K562 (cell line): ENCODE data around the gene ALDH18A1. TPM values are rescaled to one million over a fixed set of nuclear protein-coding genes. Genes with fewer than 3 reads are reported as not detected.
A peak's percentile ranks its signal among the peaks of the same experiment; 100 is the strongest.

Experiments used
- ATAC-seq: fragments of 200-7000 bp; cut with Tn5 transposase; 3 replicates; pipeline ENCODE4 v1.9.1; 2020; ENCODE audit warnings: moderate library complexity
- BruUV-seq: library from RNA; stranded (reverse); fragments of 400-500 nt; replicated peaks from 2 replicates; lab custom pipeline; 2021; lab: Mats Ljungman, UMichigan
- CTCF ChIA-PET: fragments of 300-600 bp; formaldehyde crosslinking; extraction: SDS; loops from one replicate; lab custom pipeline; 2021; ENCODE audit warnings: low intra/inter-chr PET ratio; lab: Yijun Ruan, JAX
- POLR2A ChIA-PET: fragments of 300-600, 350-650 bp; sonication (Branson Sonifier 250); formaldehyde crosslinking; extraction: SDS; loops from one replicate; lab custom pipeline; 2021; ENCODE audit warnings: antibody characterized with exemption, inconsistent platforms; lab: Yijun Ruan, JAX
- DNase-seq, 4 experiments: peaks; one replicate each; pipeline versions ENCODE4 v3.0.0 to v3.0.0-alpha.2; 2011 to 2018; ENCODE audit warnings: low spot score in 3 of 4, mixed read lengths in 3 of 4; ENCODE audit errors: extremely low read depth in 1 of 4
- FAIRE-seq: peaks from 2 replicates; lab custom pipeline; 2011; peaks lifted over from hg19 to GRCh38; lab: Jason Lieb, UNC
- H2AFZ ChIP-seq: 2 replicates; pipeline ENCODE4 v1.6.0; 2011; ENCODE audit warnings: low read depth, low read length, control low read depth, inconsistent platforms
- H3K27ac ChIP-seq: fragments of 200-600 bp; 3 replicates; pipeline ENCODE4 v1.8.0; 2011; ENCODE audit warnings: low read depth, mild to moderate bottlenecking, control low read depth, inconsistent platforms, low read length, moderate library complexity, mixed read lengths; ENCODE audit errors: extremely low read depth
- H3K27me3 ChIP-seq, 2 experiments: fragments of 300-600 bp in 1 of 2; 2 replicates in 1 of 2; 3 replicates in 1 of 2; pipeline versions ENCODE4 v1.6.0 to v1.8.0; 2011; ENCODE audit warnings: inconsistent platforms in 2 of 2, low read length in 2 of 2, mild to moderate bottlenecking in 1 of 2, mixed read lengths in 1 of 2, moderate library complexity in 1 of 2; ENCODE audit not compliant: control insufficient read depth in 2 of 2, insufficient read depth in 2 of 2
- H3K36me3 ChIP-seq: fragments of 300-600 bp; 3 replicates; pipeline ENCODE4 v1.8.0; 2011; ENCODE audit warnings: mild to moderate bottlenecking, low read length, inconsistent platforms; ENCODE audit not compliant: control insufficient read depth, insufficient read depth
- H3K4me1 ChIP-seq, 2 experiments: fragments of 200-600 bp in 1 of 2; replicated peaks in 1 of 2; 2 replicates in 1 of 2; 3 replicates in 1 of 2; pipeline versions ENCODE4 v1.5.1 to v1.8.0; 2011; ENCODE audit warnings: inconsistent platforms in 2 of 2, low read length in 2 of 2, mild to moderate bottlenecking in 1 of 2, mixed read lengths in 1 of 2, moderate library complexity in 1 of 2; ENCODE audit not compliant: control insufficient read depth in 2 of 2, insufficient read depth in 2 of 2
- H3K4me2 ChIP-seq: 2 replicates; pipeline ENCODE4 v1.6.1; 2011; ENCODE audit warnings: low read length, control low read depth, inconsistent platforms, mixed read lengths; ENCODE audit not compliant: insufficient read depth
- H3K4me3 ChIP-seq: fragments of 200-600 bp; sonication (generic), shearing (Covaris generic); 2 replicates; pipeline ENCODE4 v1.5.1; 2016; ENCODE audit warnings: control low read depth, inconsistent platforms
- H3K79me2 ChIP-seq: fragments of 200-600 bp; 3 replicates; pipeline ENCODE4 v1.8.0; 2011; ENCODE audit warnings: low read length, inconsistent platforms; ENCODE audit not compliant: control insufficient read depth, insufficient read depth
- H3K9ac ChIP-seq, 2 experiments: 2 replicates each; pipeline versions ENCODE4 v1.6.0 to v1.6.1; 2011; ENCODE audit warnings: low read depth in 2 of 2, low read length in 2 of 2, control low read depth in 1 of 2, inconsistent platforms in 1 of 2, mild to moderate bottlenecking in 1 of 2, mixed read lengths in 1 of 2; ENCODE audit not compliant: insufficient read depth in 1 of 2
- H3K9me1 ChIP-seq: one replicate; pipeline ENCODE4 v1.6.0; 2011; ENCODE audit warnings: inconsistent platforms, mild to moderate bottlenecking, low read length, moderate library complexity; ENCODE audit not compliant: control insufficient read depth, insufficient read depth
- H3K9me3 ChIP-seq: replicated peaks from 2 replicates; pipeline ENCODE4 v1.5.1; 2011; ENCODE audit warnings: low read depth, low read length, inconsistent platforms; ENCODE audit not compliant: control insufficient read depth, insufficient read depth
- H4K20me1 ChIP-seq: replicated peaks from 2 replicates; pipeline ENCODE4 v1.6.1; 2011; ENCODE audit warnings: low read length, inconsistent platforms, mixed read lengths; ENCODE audit not compliant: control insufficient read depth, insufficient read depth
- E2F4 ChIP-seq: sonication (generic); formaldehyde crosslinking; IDR thresholded peaks from 2 replicates; pipeline ENCODE4 v1.8.0; 2022; ENCODE audit warnings: mild to moderate bottlenecking, low read depth, missing genetic modification reagents
- NR4A1 ChIP-seq, 2 experiments: fragments of 250-450 bp in 1 of 2; fragments of 450-650 bp in 1 of 2; sonication (Bioruptor Pico) in 1 of 2; IDR thresholded peaks; 2 replicates each; pipeline versions ENCODE4 v1.4.0 to v1.6.1; 2016 to 2020; ENCODE audit warnings: mild to moderate bottlenecking in 2 of 2, missing compliant biosample characterization in 1 of 2, missing genetic modification characterization in 1 of 2, moderate library complexity in 1 of 2
- ZBTB49 ChIP-seq: sonication (generic); formaldehyde crosslinking; IDR thresholded peaks from 2 replicates; pipeline ENCODE4 v1.8.0; 2022; ENCODE audit warnings: missing genetic modification reagents, mild to moderate bottlenecking, borderline replicate concordance
- ZNF512 ChIP-seq: IDR thresholded peaks from 2 replicates; pipeline ENCODE4 v1.6.1; 2016; ENCODE audit warnings: missing genetic modification characterization, missing compliant biosample characterization
- ZNF740 ChIP-seq, 3 experiments: fragments of 200-800 bp in 1 of 3; sonication (Bioruptor generic) in 1 of 3; sonication (generic) in 1 of 3; formaldehyde crosslinking in 1 of 3; IDR thresholded peaks; 2 replicates each; pipeline versions ENCODE4 v1.6.1 to v1.8.0; 2016 to 2022; ENCODE audit warnings: mild to moderate bottlenecking in 2 of 3, missing compliant biosample characterization in 2 of 3, missing genetic modification characterization in 2 of 3, missing genetic modification reagents in 1 of 3
- WGBS: fragments of 100-300 bp; shearing (Covaris generic); methylation state at CpG from one replicate; pipeline ENCODE4 v1.1.6; 2016; ENCODE audit warnings: low coverage, mixed read lengths; ENCODE audit not compliant: insufficient coverage; ENCODE audit errors: missing lambda C conversion rate; 5-methylcytosine and 5-hydroxymethylcytosine counted together
- in situ Hi-C: fragments of 300-500 bp; cut with MboI; formaldehyde crosslinking; loops from 4 replicates; pipeline ENCODE4 v1.15.0; 2018; ENCODE audit warnings: inconsistent platforms, mixed read lengths
- intact Hi-C: fragments of 100-400 bp; cut with micrococcal nuclease; formaldehyde crosslinking; loops from 2 replicates; pipeline ENCODE4 v1.14.2; 2022
- polyA plus RNA-seq, 8 experiments: library from polyadenylated mRNA; depleted of rRNA in 4 of 8; stranded (reverse) in 5 of 8; unstranded in 3 of 8; fragments of >200 nt; fragmentation: Nextera tagmentation in 2 of 8; fragmentation: Illumina TruSeq in 1 of 8; extraction: Ambion mirVana in 2 of 8; extraction: Trizol in 1 of 8; gene quantifications; 2 replicates each; pipeline versions ENCODE4 v1.2.1 to v1.2.3, GENCODE V29; 2011 to 2014; ENCODE audit warnings: inconsistent platforms in 1 of 8, missing spikeins in 1 of 8
- total RNA-seq, 7 experiments: library from RNA; depleted of rRNA in 6 of 7; stranded (reverse); fragments of >200 nt in 6 of 7; fragmentation: Illumina TruSeq in 2 of 7; extraction: Trizol in 2 of 7; gene quantifications; 2 replicates each; pipeline versions ENCODE4 v1.2.1 to v1.2.3, GENCODE V29; 2011 to 2021; ENCODE audit warnings: low replicate concordance in 1 of 7

The ALDH18A1 gene
- total and polyA plus RNA-seq, 9 of the 15 experiments (the other 6 are each of a cell fraction or from before 2014, with no cell fraction given): 12.0 to 83.3 (median 43.8) TPM

- TF ChIP-seq ZBTB49 (CRISPR knock-in tag): no peak
- TF ChIP-seq E2F4 (CRISPR knock-in tag): no peak
- no peak for TF ChIP-seq NR4A1 (CRISPR knock-in tag; IDR thresholded peaks at IDR 0.05)
- TF ChIP-seq NR4A1 (tag; IDR thresholded peaks at IDR 0.05): no peak
These were observed 56.4 kb downstream of the ALDH18A1 start (continued) for GRCh38 chr10:95600158-95600557.

- ChIA-PET POLR2A (interaction anchor here (0.9 kb wide), 1 partner anchor 223 kb away, joined by 3 read pairs; no protein-coding TSS in a partner anchor), CTCF (no interaction called here)
- in situ Hi-C loops: no loop called here
- no CpG with 5 or more reads among the region's 1 CpG for WGBS
- Histone ChIP-seq H3K36me3 (no peaks in the 10 kb centered on the region), H2AFZ (no peak overlapping the region), H3K4me3 (no peak overlapping the region), H3K4me1 (no peaks in the 10 kb centered on the region), H3K4me2 (no peak overlapping the region), H3K79me2 (no peaks in the 10 kb centered on the region), H3K27me3 (no peaks in the 10 kb centered on the region), H3K9me1 (no peaks in the 10 kb centered on the region), H4K20me1 (no peaks in the 10 kb centered on the region), H3K27ac (no peak overlapping the region), H3K9me3 (no peaks in the 10 kb centered on the region), H3K9ac (no peak overlapping the region)
- intact Hi-C loops: no loop called here
- peak; percentile 74 for TF ChIP-seq ZNF512 (tag)
- no peak for TF ChIP-seq ZNF740 (CRISPR knock-in tag; IDR thresholded peaks at IDR 0.05)
- no peak for TF ChIP-seq ZNF740 (tag; IDR thresholded peaks at IDR 0.05)
- ATAC-seq (no peak), FAIRE-seq (no peak), DNase-seq (no peak)
- no TSS peak for BruUV-seq
These were observed 58.7 kb downstream of the ALDH18A1 start for GRCh38 chr10:95597788-95598187.
